Endothelial cell of umbilical vein (primary cell): ENCODE results near the gene PLXNA1.

Experiments used
- EZH2 ChIP-seq: IDR thresholded peaks from 2 replicates; pipeline ENCODE4 v1.6.1; 2012; ENCODE audit warnings: borderline replicate concordance, low read depth, mild to moderate bottlenecking, moderate library complexity, low read length, inconsistent platforms; ENCODE audit not compliant: severe bottlenecking
- POLR2A ChIP-seq: IDR thresholded peaks from 2 replicates; pipeline ENCODE4 v1.6.1; 2012; ENCODE audit warnings: low read depth, mild to moderate bottlenecking, control low read depth, low read length
- POLR2AphosphoS5 ChIP-seq: IDR thresholded peaks from 2 replicates; pipeline ENCODE4 v1.6.1; 2012; ENCODE audit warnings: low read depth, mild to moderate bottlenecking, control low read depth, low read length, moderate library complexity; ENCODE audit not compliant: insufficient read depth
- TF ChIP-seq, protein P1 (sequence below), 2 donors: IDR thresholded peaks; 1 replicate in 1 of 2; 2 replicates in 1 of 2; pipeline ENCODE4 v1.5.1; 2011; ENCODE audit warnings: low read length in 2 of 2, mild to moderate bottlenecking in 2 of 2, moderate library complexity in 2 of 2, control low read depth in 1 of 2, inconsistent platforms in 1 of 2, low read depth in 1 of 2; ENCODE audit not compliant: insufficient read depth in 1 of 2; ENCODE audit errors: extremely low read depth in 1 of 2

DNA sequence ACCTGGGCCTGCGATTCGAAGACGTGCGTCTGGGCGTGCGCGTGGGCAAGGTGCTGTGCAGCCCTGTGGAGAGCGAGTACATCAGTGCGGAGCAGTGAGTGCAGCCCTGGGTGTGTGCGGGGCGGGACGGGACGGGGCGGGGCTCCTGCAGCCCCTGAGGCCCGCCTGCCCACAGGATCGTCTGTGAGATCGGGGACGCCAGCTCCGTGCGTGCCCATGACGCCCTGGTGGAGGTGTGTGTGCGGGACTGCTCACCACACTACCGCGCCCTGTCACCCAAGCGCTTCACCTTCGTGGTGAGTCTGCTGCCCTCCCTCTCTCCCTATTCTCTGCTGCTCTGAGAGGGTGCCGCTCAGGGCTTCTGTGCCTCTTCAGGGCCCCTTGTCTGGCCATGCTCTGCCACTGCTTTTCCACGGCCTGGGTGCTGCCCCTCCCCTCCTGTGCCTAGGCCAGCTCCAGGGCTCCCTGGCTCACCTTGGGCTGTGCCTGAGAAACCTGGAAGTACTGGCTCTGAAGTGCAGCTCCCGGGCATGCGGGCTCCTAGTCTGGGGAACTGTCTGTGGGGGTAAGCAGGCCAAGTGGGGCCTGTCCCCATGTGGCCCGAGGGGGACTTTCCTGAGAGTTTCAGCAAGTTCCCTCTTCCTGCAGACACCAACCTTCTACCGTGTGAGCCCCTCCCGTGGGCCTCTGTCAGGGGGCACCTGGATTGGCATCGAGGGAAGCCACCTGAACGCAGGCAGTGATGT is 31.8 kb downstream of the PLXNA1 start:
- TF ChIP-seq EZH2 (no peak), POLR2AphosphoS5 (no peak), POLR2A (no peak)
- TF ChIP-seq, protein P1, sequence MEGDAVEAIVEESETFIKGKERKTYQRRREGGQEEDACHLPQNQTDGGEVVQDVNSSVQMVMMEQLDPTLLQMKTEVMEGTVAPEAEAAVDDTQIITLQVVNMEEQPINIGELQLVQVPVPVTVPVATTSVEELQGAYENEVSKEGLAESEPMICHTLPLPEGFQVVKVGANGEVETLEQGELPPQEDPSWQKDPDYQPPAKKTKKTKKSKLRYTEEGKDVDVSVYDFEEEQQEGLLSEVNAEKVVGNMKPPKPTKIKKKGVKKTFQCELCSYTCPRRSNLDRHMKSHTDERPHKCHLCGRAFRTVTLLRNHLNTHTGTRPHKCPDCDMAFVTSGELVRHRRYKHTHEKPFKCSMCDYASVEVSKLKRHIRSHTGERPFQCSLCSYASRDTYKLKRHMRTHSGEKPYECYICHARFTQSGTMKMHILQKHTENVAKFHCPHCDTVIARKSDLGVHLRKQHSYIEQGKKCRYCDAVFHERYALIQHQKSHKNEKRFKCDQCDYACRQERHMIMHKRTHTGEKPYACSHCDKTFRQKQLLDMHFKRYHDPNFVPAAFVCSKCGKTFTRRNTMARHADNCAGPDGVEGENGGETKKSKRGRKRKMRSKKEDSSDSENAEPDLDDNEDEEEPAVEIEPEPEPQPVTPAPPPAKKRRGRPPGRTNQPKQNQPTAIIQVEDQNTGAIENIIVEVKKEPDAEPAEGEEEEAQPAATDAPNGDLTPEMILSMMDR (IDR thresholded peaks at IDR 0.05; ENCODE audit: extremely low read depth in 1 of 2, insufficient read depth in 1 of 2, low read depth in 1 of 2, low read length in 2 of 2) = no peak
